Neural crest cell (in vitro differentiated cells): ENCODE results near the gene CRYGS. TPM values are rescaled to one million over a fixed set of nuclear protein-coding genes. Genes with fewer than 3 reads are reported as not detected.

ENCODE experiments used
- DNase-seq: peaks from one replicate; pipeline ENCODE4 v3.0.0; 2021; ENCODE audit warnings: low read depth, mixed read lengths, low spot score
- H3K27ac Mint-ChIP-seq: one replicate; pipeline ENCODE4 v1.8.0; 2021; ENCODE audit warnings: mild to moderate bottlenecking, mixed read lengths; ENCODE audit not compliant: unreplicated experiment
- H3K27me3 Mint-ChIP-seq: 2 replicates; pipeline ENCODE4 v1.8.0; 2021; ENCODE audit warnings: low read depth, mild to moderate bottlenecking, mixed read lengths
- H3K36me3 Mint-ChIP-seq: 2 replicates; pipeline ENCODE4 v1.8.0; 2021; ENCODE audit warnings: low read depth, mild to moderate bottlenecking, mixed read lengths
- H3K4me1 Mint-ChIP-seq: 2 replicates; pipeline ENCODE4 v1.8.0; 2021; ENCODE audit warnings: mixed read lengths
- H3K4me3 Mint-ChIP-seq: one replicate; pipeline ENCODE4 v1.8.0; 2021; ENCODE audit warnings: mild to moderate bottlenecking, mixed read lengths
- H3K9me3 Mint-ChIP-seq: 2 replicates; pipeline ENCODE4 v1.8.0; 2021; ENCODE audit warnings: mixed read lengths
- total RNA-seq: library from RNA; stranded (reverse); gene quantifications from 2 replicates; pipeline ENCODE4 v1.2.1, GENCODE V29; 2021
- TF ChIP-seq, protein P1 (sequence below): fragments of 200-600 bp; sonication (generic); conservative IDR thresholded peaks from 2 replicates; pipeline ENCODE4 v1.5.0; 2021; ENCODE audit warnings: antibody characterized with exemption, mild to moderate bottlenecking

CRYGS gene
- total RNA-seq, 1 donor from 2014 or later, result 4.7 TPM

DNA sequence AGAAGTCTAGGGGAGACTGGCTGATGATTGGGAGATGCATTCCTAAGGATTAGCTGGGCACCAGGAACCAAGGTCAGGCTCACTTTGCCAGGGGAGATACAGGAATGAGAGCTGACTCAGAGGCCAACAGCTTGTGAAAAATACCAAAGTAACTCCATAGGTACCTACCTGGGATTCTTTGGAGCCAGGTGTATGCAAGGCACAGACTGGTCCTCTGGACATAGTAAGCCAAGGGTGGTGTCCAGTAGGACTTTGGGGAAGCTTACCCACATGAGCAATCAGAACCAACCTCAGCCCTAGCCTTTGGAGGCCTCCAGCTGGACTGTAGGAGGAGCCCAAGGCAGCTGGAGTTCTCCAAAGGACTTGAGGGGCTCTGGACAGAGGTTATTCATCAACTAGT, 47.5 kb downstream of the CRYGS start:
- peaks cover 7% of the 10 kb centered on the region for H3K36me3 Mint-ChIP-seq
- H3K27me3 Mint-ChIP-seq, result no peaks in the 10 kb centered on the region
- DNase-seq, result no peak
- peaks cover 14% of the 10 kb centered on the region for H3K9me3 Mint-ChIP-seq
- peaks cover 17% of the 10 kb centered on the region for H3K4me1 Mint-ChIP-seq
- no peak overlapping the region for H3K27ac Mint-ChIP-seq
- H3K4me3 Mint-ChIP-seq, result no peak overlapping the region
- TF ChIP-seq, protein P1, sequence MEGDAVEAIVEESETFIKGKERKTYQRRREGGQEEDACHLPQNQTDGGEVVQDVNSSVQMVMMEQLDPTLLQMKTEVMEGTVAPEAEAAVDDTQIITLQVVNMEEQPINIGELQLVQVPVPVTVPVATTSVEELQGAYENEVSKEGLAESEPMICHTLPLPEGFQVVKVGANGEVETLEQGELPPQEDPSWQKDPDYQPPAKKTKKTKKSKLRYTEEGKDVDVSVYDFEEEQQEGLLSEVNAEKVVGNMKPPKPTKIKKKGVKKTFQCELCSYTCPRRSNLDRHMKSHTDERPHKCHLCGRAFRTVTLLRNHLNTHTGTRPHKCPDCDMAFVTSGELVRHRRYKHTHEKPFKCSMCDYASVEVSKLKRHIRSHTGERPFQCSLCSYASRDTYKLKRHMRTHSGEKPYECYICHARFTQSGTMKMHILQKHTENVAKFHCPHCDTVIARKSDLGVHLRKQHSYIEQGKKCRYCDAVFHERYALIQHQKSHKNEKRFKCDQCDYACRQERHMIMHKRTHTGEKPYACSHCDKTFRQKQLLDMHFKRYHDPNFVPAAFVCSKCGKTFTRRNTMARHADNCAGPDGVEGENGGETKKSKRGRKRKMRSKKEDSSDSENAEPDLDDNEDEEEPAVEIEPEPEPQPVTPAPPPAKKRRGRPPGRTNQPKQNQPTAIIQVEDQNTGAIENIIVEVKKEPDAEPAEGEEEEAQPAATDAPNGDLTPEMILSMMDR, result no peak

DNA sequence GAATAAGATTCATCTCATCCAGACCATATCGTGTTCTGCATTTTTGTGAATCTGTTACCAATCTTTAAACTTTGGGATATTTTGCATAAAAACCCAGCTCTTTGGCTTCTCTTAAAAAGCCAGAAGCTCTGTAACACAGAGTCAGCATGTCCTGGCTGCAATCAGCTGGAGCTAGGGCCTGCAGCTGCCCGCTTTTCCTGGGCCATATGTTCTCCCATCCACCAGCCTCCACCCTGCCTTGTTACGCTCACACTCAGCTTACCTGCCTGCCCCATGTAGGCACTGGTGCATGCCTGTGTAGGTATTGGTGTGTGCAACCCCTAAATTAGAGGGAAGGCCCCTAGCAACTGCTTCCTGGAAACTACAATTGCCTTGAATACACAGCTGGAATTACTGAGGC, 48.2 kb downstream of the CRYGS start:
- no peak overlapping the region for H3K4me3 Mint-ChIP-seq
- no peak for DNase-seq

DNA sequence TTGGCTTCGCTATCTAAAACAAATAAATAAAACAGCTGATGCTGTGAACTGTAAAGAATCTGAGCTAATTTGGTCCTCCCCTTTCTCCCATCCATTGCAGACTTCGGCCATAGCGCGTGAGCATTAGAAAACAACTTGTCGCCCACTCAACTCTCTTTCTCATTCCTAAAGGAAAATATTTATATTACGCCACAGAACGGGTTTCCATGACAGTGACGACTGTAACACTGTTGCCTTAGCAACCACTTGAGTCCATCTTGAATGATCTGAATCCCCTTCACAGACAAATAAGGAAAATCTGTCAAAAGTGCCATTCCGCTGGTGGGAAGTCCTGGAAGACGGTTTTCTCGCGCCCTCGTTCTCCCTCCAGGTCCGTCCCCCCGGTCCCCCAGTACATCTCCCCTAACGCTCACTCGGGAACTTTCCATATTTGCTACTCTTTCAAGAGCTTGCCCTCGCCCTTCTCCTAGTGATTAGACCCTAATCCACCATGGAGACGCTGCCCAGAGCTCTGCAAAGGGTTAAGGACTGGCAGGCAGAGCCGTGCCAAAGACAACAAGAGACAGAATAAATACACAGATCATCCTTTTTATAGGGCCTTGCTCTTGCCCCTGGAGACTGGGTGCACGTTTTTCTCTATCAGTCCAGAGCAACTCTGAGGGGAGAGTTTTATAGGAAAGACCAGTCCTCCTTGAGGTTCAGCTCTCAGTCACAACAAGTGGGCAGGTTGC, 50.5 kb downstream of the CRYGS start:
- DNase-seq, result no peak
- Mint-ChIP-seq H3K27me3 (no peaks in the 10 kb centered on the region), H3K9me3 (peaks cover under 1% of the 10 kb centered on the region), H3K36me3 (no peaks in the 10 kb centered on the region), H3K4me3 (no peak overlapping the region), H3K4me1 (peaks cover 17% of the 10 kb centered on the region), H3K27ac (no peak overlapping the region)
- TF ChIP-seq, protein P1, result no peak

More for the DNA sequence above, 48.2 kb downstream of the CRYGS start:
- H3K36me3 Mint-ChIP-seq, result peaks cover 7% of the 10 kb centered on the region
- TF ChIP-seq, protein P1, result no peak
- H3K4me1 Mint-ChIP-seq, result peaks cover 17% of the 10 kb centered on the region
- H3K27me3 Mint-ChIP-seq, result no peaks in the 10 kb centered on the region
- H3K27ac Mint-ChIP-seq, result no peak overlapping the region
- H3K9me3 Mint-ChIP-seq, result peaks cover 14% of the 10 kb centered on the region

DNA sequence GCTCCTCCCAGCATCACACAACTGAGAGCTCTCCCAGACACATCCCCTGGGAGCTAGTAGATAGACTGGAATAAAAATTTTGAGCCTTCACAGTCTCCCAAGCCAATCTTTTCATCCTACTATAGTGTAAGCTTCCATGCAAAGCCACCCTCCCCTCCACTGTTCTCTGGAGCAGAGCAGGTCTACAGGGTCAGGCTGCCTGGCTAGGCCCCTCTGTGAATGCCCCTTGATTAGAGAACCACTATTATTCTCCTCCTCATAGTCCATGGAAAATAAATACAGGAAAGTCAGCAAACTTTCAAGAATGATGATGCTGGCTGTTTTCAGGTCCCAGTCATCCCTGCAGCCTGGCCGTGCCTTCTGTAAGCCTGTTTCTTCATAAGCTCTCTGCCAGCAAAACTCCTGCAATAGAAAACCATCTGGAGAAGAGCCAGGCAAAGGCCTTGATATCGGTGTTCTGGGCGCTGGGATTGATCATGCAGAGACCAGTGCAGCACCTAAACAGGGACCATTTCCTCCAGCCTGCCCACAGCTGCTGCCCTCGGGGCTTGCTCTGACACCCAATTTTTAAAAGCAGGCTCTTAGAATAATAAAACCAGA, 51.7 kb downstream of the CRYGS start:
- H3K27me3 Mint-ChIP-seq, result no peaks in the 10 kb centered on the region
- H3K36me3 Mint-ChIP-seq, result no peaks in the 10 kb centered on the region
- H3K4me1 Mint-ChIP-seq, result peaks cover 17% of the 10 kb centered on the region
- TF ChIP-seq, protein P1, result no peak
- H3K4me3 Mint-ChIP-seq, result no peak overlapping the region
- H3K9me3 Mint-ChIP-seq, result no peaks in the 10 kb centered on the region
- no peak overlapping the region for H3K27ac Mint-ChIP-seq
- DNase-seq, result no peak

DNA sequence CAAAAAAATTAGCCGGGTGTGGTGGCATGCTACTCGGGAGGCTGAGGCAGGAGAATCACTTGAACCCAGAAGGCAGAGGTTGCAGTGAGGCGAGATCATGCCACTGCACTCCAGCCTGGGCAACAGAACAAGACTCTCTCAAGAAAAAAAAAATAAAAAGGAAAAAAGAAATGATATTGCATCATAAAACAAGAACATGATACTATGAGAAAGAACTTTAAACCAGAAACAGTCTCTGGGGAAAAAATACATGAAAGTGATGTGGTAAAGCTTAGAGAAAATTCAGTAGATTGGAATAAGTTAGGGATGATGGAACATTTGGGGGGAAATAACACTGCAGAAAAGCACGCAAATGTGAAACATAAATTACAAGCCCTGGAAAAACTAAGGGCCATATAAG, 54.7 kb downstream of the CRYGS start:
- peaks cover 7% of the 10 kb centered on the region for H3K4me1 Mint-ChIP-seq
- H3K27ac Mint-ChIP-seq, result no peak overlapping the region
- H3K36me3 Mint-ChIP-seq, result no peaks in the 10 kb centered on the region
- DNase-seq, result no peak
- no peaks in the 10 kb centered on the region for H3K9me3 Mint-ChIP-seq
- no peaks in the 10 kb centered on the region for H3K27me3 Mint-ChIP-seq
- TF ChIP-seq, protein P1, result no peak
- H3K4me3 Mint-ChIP-seq, result no peak overlapping the region

Other genes with a start within 250 kb of the CRYGS start
- gene DGKG, start 182.1 kb downstream of the CRYGS start, total RNA-seq, result 0.18 TPM in 1 of 2 replicates, not detected in the other
- gene TBCCD1, start 23.0 kb upstream of the CRYGS start, total RNA-seq, result 18.7 and 20.1 TPM in 2 replicates
- 48.9 and 53.5 TPM in 2 replicates for gene DNAJB11, start 26.3 kb upstream of the CRYGS start, total RNA-seq
- gene AHSG, start 68.7 kb upstream of the CRYGS start, total RNA-seq, result 0.30 TPM in 1 of 2 replicates, not detected in the other
- gene FETUB, start 96.0 kb upstream of the CRYGS start, total RNA-seq, result not detected in 2 replicates
- gene HRG, start 121.6 kb upstream of the CRYGS start, total RNA-seq, result not detected in 2 replicates
- not detected in 2 replicates for gene KNG1, start 173.0 kb upstream of the CRYGS start, total RNA-seq
- 364 and 369 TPM in 2 replicates for gene EIF4A2, start 239.2 kb upstream of the CRYGS start, total RNA-seq